Uterus (tissue), 4 donors: ENCODE data around the gene TXK. TPM values are rescaled to one million over a fixed set of nuclear protein-coding genes. Genes with fewer than 3 reads are reported as not detected.
A peak's percentile ranks its signal among the peaks of the same experiment; 100 is the strongest.

Source experiments
- DNase-seq, 2 donors: peaks; one replicate each; pipeline ENCODE4 v3.0.0-alpha.2; 2019 to 2020
- H3K27ac ChIP-seq, 2 donors: fragments of 200-600 bp; sonication (generic); 1 replicate in 1 of 2; 2 replicates in 1 of 2; pipeline ENCODE4 v1.5.1; 2016 to 2018
- H3K27me3 ChIP-seq, 2 donors: fragments of 200-600 bp; sonication (generic); one replicate each; pipeline ENCODE4 v1.5.1; 2018 to 2019; ENCODE audit warnings: control low read depth in 1 of 2
- H3K36me3 ChIP-seq, 2 donors: fragments of 200-600 bp; sonication (generic); one replicate each; pipeline ENCODE4 v1.5.1; 2019; ENCODE audit warnings: control low read depth in 1 of 2
- H3K4me1 ChIP-seq, 2 donors: fragments of 200-600 bp; sonication (generic); one replicate each; pipeline ENCODE4 v1.5.1; 2018 to 2019; ENCODE audit warnings: control low read depth in 1 of 2
- H3K4me3 ChIP-seq, 2 donors: fragments of 200-600 bp; sonication (generic); 1 replicate in 1 of 2; 2 replicates in 1 of 2; pipeline ENCODE4 v1.5.1; 2018 to 2019; ENCODE audit warnings: mild to moderate bottlenecking in 1 of 2
- H3K9me3 ChIP-seq, 2 donors: fragments of 200-600 bp; sonication (generic); one replicate each; pipeline ENCODE4 v1.5.1; 2019; ENCODE audit warnings: control low read depth in 1 of 2
- CTCF ChIP-seq, 4 experiments: fragments of 200-600 bp in 2 of 4; fragments of 450-650 bp in 2 of 4; sonication (generic) in 2 of 4; IDR thresholded peaks; one replicate each; pipeline ENCODE4 v1.5.1; 2016 to 2019; ENCODE audit warnings: antibody characterized with exemption in 4 of 4, mild to moderate bottlenecking in 2 of 4, moderate library complexity in 1 of 4
- POLR2A ChIP-seq, 2 donors: fragments of 450-650 bp; IDR thresholded peaks; one replicate each; pipeline ENCODE4 v1.6.1; 2016; ENCODE audit warnings: antibody characterized with exemption in 2 of 2, mild to moderate bottlenecking in 1 of 2, moderate library complexity in 1 of 2
- intact Hi-C: fragments of 100-400 bp; cut with DNase I; formaldehyde crosslinking; loops from one replicate; pipeline ENCODE4 v1.15.1; 2023; ENCODE audit warnings: low total_unique reads
- total RNA-seq, 4 donors: library from RNA; depleted of rRNA in 3 of 4; stranded (reverse); fragments of >200 nt in 3 of 4; gene quantifications; one replicate each; pipeline versions ENCODE4 v1.1.0 to v1.2.4, GENCODE V29; 2014 to 2023
- donor health status: DM: yes; HTN: yes; CAD: no.

Gene TXK
- total RNA-seq, 4 donors from 2014 or later = 1.3 to 6.4 (median 3.1) TPM; not detected in 1

GRCh38 chr4:48152259-48152658 is 18.2 kb upstream of the TXK start:
- TF ChIP-seq CTCF (IDR thresholded peaks at IDR 0.05) (no peak), POLR2A (IDR thresholded peaks at IDR 0.05) (no peak)
- H3K4me1 ChIP-seq = no peaks in the 10 kb centered on the region
- no peak overlapping the region for H3K4me3 ChIP-seq
- H3K36me3 ChIP-seq = no peaks in the 10 kb centered on the region
- peaks cover 0 to 15% of the 10 kb centered on the region in 2 donors for H3K9me3 ChIP-seq
- DNase-seq = no peak
- H3K27me3 ChIP-seq = no peaks in the 10 kb centered on the region
- H3K27ac ChIP-seq = no peak overlapping the region
- intact Hi-C loops = no loop called here

- intact Hi-C loops = no loop called here
- no peak overlapping the region for H3K4me3 ChIP-seq
- no peak for DNase-seq
- H3K27me3 ChIP-seq = no peaks in the 10 kb centered on the region
- peaks cover 0 to 7% of the 10 kb centered on the region in 2 donors for H3K9me3 ChIP-seq
- H3K36me3 ChIP-seq = no peaks in the 10 kb centered on the region
- TF ChIP-seq POLR2A (IDR thresholded peaks at IDR 0.05) = no peak
- no peak for TF ChIP-seq CTCF (IDR thresholded peaks at IDR 0.05)
- no peak overlapping the region for H3K27ac ChIP-seq
- no peaks in the 10 kb centered on the region for H3K4me1 ChIP-seq
Observed at GRCh38 chr4:48149827-48150370, 15.8 kb upstream of the TXK start.

GRCh38 chr4:48147621-48148020 is 13.6 kb upstream of the TXK start:
- intact Hi-C loops = no loop called here
- TF ChIP-seq CTCF (IDR thresholded peaks at IDR 0.05) = no peak
- TF ChIP-seq POLR2A (IDR thresholded peaks at IDR 0.05) = no peak

GRCh38 chr4:48141048-48141447 is 7.0 kb upstream of the TXK start:
- H3K27ac ChIP-seq = no peak overlapping the region
- H3K4me1 ChIP-seq = no peaks in the 10 kb centered on the region
- intact Hi-C loops = no loop called here
- no peak overlapping the region for H3K4me3 ChIP-seq
- TF ChIP-seq CTCF (IDR thresholded peaks at IDR 0.05) = peak; percentile 33 to 54 (median 38)
- TF ChIP-seq POLR2A (IDR thresholded peaks at IDR 0.05) = no peak
- no peaks in the 10 kb centered on the region for H3K27me3 ChIP-seq
- H3K9me3 ChIP-seq = no peaks in the 10 kb centered on the region
- H3K36me3 ChIP-seq = no peaks in the 10 kb centered on the region
- DNase-seq = no peak

More at GRCh38 chr4:48147621-48148020, 13.6 kb upstream of the TXK start:
- Histone ChIP-seq H3K36me3 (no peaks in the 10 kb centered on the region), H3K4me3 (no peak overlapping the region), H3K27ac (no peak overlapping the region), H3K4me1 (no peaks in the 10 kb centered on the region), H3K9me3 (no peaks in the 10 kb centered on the region), H3K27me3 (no peaks in the 10 kb centered on the region)
- DNase-seq = no peak

- Histone ChIP-seq H3K4me1 (no peaks in the 10 kb centered on the region), H3K27ac (no peak overlapping the region), H3K9me3 (no peaks in the 10 kb centered on the region), H3K4me3 (no peak overlapping the region), H3K27me3 (no peaks in the 10 kb centered on the region), H3K36me3 (no peaks in the 10 kb centered on the region)
- no peak for DNase-seq
- intact Hi-C loops = no loop called here
- TF ChIP-seq CTCF (IDR thresholded peaks at IDR 0.05) (no peak), POLR2A (IDR thresholded peaks at IDR 0.05) (no peak)
Observed at GRCh38 chr4:48139691-48140090, 5.6 kb upstream of the TXK start.
